ENCODE results near the gene JARID2. TPM values are rescaled to one million over a fixed set of nuclear protein-coding genes. Genes with fewer than 3 reads are reported as not detected.

JARID2 gene
- polyA plus RNA-seq, 1 of the 3 experiments (the other 2 are of a cell fraction): 3.4 TPM

DNA sequence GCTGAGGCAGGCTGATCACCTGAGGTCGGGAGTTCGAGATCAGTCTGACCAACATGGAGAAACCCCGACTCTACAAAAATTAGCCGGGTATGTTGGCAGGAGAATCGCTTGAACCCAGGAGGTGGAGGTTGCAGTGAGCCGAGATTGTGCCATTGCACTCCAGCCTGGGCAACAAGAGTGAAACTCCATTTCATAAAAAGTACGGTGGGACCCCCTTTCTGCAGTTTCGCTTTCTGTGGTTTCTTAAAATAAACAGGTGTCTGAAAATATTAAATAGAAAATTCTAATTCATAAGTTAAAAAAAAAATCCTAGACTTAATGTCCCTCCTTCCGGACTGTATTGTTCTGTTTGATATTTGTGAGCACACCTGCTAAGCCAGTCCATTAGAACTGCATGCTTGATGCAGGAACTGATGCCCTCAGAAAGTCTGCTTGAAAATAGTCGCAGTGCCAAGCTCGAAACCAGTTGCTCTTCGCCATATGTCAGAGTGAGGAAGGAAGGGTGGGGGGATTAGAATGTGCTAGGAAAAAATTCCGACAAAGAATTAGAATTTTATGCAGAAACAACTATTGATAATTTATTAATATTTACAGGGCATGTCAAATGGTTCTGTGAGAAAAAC lies 85.9 kb downstream of the JARID2 start:
- no peak for DNase-seq
- Histone ChIP-seq H3K79me2 (ENCODE audit: insufficient read depth) (peaks cover 48% of the 10 kb centered on the region), H3K4me2 (0 out of 2 replicates have a peak overlapping the region, but pooled peaks have one; percentile 53), H3K27ac (ENCODE audit: low read depth in 2 of 2, low read length in 1 of 2) (no peak overlapping the region), H4K20me1 (ENCODE audit: insufficient read depth) (0 out of 2 replicates have a peak, but pooled peaks cover 10% of the 10 kb centered on the region), H3K9ac (no peak overlapping the region), H3K9me2 (no peaks in the 10 kb centered on the region), H3K4me3 (ENCODE audit: low read depth in 2 of 2, low read length in 1 of 2) (no peak overlapping the region), H3K36me3 (replicated peaks in 1 of 2; ENCODE audit: control insufficient read depth in 1 of 2, insufficient read depth in 2 of 2, low read length in 1 of 2) (no peaks in the 10 kb centered on the region), H3K27me3 (ENCODE audit: insufficient read depth) (no peaks in the 10 kb centered on the region), H2AFZ (ENCODE audit: low read depth) (no peak overlapping the region), H3K4me1 (ENCODE audit: control insufficient read depth in 1 of 2, insufficient read depth in 2 of 2, low read depth in 1 of 2, low read length in 1 of 2) (peaks cover 13 to 27% of the 10 kb centered on the region in 2 experiments), H3K9me3 (no peaks in the 10 kb centered on the region), H3F3A (replicated peaks; ENCODE audit: insufficient read depth) (peaks cover 10% of the 10 kb centered on the region)
- CTCF ChIA-PET: interaction anchor here (1.0 to 1.8 kb wide), 2 partner anchors 17 to 64 kb away, joined by 3 to 4 read pairs; no protein-coding TSS in a partner anchor
- WGBS (ENCODE audit: low lambda C conversion rate): 96% methylated on average over 13 of the region's 13 CpGs
- POLR2A ChIA-PET: no interaction called here
- TF ChIP-seq, protein P1, sequence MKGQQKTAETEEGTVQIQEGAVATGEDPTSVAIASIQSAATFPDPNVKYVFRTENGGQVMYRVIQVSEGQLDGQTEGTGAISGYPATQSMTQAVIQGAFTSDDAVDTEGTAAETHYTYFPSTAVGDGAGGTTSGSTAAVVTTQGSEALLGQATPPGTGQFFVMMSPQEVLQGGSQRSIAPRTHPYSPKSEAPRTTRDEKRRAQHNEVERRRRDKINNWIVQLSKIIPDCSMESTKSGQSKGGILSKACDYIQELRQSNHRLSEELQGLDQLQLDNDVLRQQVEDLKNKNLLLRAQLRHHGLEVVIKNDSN (IDR thresholded peaks at IDR 0.05; ENCODE audit: borderline replicate concordance, low read depth): no peak
- TF ChIP-seq ZBTB33 (IDR thresholded peaks at IDR 0.05; ENCODE audit: borderline replicate concordance, low read depth): no peak
- TF ChIP-seq MEF2A (IDR thresholded peaks at IDR 0.05; ENCODE audit: borderline replicate concordance, low read depth): no peak

- CTCF ChIA-PET: interaction anchor here (1.0 to 1.8 kb wide), 2 partner anchors 16 to 64 kb away, joined by 3 to 4 read pairs; no protein-coding TSS in a partner anchor
- WGBS (ENCODE audit: low lambda C conversion rate): 99% methylated on average over 2 of the region's 2 CpGs
- TF ChIP-seq FOXM1 (IDR thresholded peaks at IDR 0.05; ENCODE audit: low read depth) (no peak), NFIC (IDR thresholded peaks at IDR 0.05; ENCODE audit: borderline replicate concordance) (no peak), TCF12 (IDR thresholded peaks at IDR 0.05) (no peak), JUND (IDR thresholded peaks at IDR 0.05) (no peak), RFX5 (IDR thresholded peaks at IDR 0.05; ENCODE audit: low read length) (no peak), NRF1 (IDR thresholded peaks at IDR 0.05; ENCODE audit: low read depth, low read length) (no peak), RAD21 (IDR thresholded peaks at IDR 0.05; ENCODE audit: low read length) (no peak), MXI1 (IDR thresholded peaks at IDR 0.05; ENCODE audit: low read depth, low read length) (no peak), FOSL2 (IDR thresholded peaks at IDR 0.05; ENCODE audit: borderline replicate concordance, low read depth) (no peak), MEF2A (IDR thresholded peaks at IDR 0.05; ENCODE audit: borderline replicate concordance, low read depth) (no peak), SIN3A (IDR thresholded peaks at IDR 0.05; ENCODE audit: borderline replicate concordance, low read depth, low read length) (no peak)
- TF ChIP-seq, protein P2, sequence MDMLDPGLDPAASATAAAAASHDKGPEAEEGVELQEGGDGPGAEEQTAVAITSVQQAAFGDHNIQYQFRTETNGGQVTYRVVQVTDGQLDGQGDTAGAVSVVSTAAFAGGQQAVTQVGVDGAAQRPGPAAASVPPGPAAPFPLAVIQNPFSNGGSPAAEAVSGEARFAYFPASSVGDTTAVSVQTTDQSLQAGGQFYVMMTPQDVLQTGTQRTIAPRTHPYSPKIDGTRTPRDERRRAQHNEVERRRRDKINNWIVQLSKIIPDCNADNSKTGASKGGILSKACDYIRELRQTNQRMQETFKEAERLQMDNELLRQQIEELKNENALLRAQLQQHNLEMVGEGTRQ (IDR thresholded peaks at IDR 0.05; ENCODE audit: borderline replicate concordance, low read depth, low read length): no peak
- TF ChIP-seq, protein P3, sequence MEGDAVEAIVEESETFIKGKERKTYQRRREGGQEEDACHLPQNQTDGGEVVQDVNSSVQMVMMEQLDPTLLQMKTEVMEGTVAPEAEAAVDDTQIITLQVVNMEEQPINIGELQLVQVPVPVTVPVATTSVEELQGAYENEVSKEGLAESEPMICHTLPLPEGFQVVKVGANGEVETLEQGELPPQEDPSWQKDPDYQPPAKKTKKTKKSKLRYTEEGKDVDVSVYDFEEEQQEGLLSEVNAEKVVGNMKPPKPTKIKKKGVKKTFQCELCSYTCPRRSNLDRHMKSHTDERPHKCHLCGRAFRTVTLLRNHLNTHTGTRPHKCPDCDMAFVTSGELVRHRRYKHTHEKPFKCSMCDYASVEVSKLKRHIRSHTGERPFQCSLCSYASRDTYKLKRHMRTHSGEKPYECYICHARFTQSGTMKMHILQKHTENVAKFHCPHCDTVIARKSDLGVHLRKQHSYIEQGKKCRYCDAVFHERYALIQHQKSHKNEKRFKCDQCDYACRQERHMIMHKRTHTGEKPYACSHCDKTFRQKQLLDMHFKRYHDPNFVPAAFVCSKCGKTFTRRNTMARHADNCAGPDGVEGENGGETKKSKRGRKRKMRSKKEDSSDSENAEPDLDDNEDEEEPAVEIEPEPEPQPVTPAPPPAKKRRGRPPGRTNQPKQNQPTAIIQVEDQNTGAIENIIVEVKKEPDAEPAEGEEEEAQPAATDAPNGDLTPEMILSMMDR (IDR thresholded peaks at IDR 0.05): no peak
- TF ChIP-seq, protein P4, sequence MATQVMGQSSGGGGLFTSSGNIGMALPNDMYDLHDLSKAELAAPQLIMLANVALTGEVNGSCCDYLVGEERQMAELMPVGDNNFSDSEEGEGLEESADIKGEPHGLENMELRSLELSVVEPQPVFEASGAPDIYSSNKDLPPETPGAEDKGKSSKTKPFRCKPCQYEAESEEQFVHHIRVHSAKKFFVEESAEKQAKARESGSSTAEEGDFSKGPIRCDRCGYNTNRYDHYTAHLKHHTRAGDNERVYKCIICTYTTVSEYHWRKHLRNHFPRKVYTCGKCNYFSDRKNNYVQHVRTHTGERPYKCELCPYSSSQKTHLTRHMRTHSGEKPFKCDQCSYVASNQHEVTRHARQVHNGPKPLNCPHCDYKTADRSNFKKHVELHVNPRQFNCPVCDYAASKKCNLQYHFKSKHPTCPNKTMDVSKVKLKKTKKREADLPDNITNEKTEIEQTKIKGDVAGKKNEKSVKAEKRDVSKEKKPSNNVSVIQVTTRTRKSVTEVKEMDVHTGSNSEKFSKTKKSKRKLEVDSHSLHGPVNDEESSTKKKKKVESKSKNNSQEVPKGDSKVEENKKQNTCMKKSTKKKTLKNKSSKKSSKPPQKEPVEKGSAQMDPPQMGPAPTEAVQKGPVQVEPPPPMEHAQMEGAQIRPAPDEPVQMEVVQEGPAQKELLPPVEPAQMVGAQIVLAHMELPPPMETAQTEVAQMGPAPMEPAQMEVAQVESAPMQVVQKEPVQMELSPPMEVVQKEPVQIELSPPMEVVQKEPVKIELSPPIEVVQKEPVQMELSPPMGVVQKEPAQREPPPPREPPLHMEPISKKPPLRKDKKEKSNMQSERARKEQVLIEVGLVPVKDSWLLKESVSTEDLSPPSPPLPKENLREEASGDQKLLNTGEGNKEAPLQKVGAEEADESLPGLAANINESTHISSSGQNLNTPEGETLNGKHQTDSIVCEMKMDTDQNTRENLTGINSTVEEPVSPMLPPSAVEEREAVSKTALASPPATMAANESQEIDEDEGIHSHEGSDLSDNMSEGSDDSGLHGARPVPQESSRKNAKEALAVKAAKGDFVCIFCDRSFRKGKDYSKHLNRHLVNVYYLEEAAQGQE (IDR thresholded peaks at IDR 0.05; ENCODE audit: low read depth, low read length): no peak
- TF ChIP-seq, protein P1 (IDR thresholded peaks at IDR 0.05; ENCODE audit: borderline replicate concordance, low read depth): no peak
These were observed 86.6 kb downstream of the JARID2 start for GRCh38 chr6:15332446-15332845.

More at GRCh38 chr6:15332446-15332845, 86.6 kb downstream of the JARID2 start:
- Histone ChIP-seq H3K9me3 (no peaks in the 10 kb centered on the region), H3K27ac (ENCODE audit: low read depth in 2 of 2, low read length in 1 of 2) (no peak overlapping the region), H3K4me3 (ENCODE audit: low read depth in 2 of 2, low read length in 1 of 2) (no peak overlapping the region), H3K36me3 (replicated peaks in 1 of 2; ENCODE audit: control insufficient read depth in 1 of 2, insufficient read depth in 2 of 2, low read length in 1 of 2) (no peaks in the 10 kb centered on the region), H2AFZ (ENCODE audit: low read depth) (no peak overlapping the region), H3K9me2 (no peaks in the 10 kb centered on the region), H3K79me2 (ENCODE audit: insufficient read depth) (peaks cover 42% of the 10 kb centered on the region), H3F3A (replicated peaks; ENCODE audit: insufficient read depth) (peaks cover 10% of the 10 kb centered on the region), H3K9ac (no peak overlapping the region), H3K4me1 (ENCODE audit: control insufficient read depth in 1 of 2, insufficient read depth in 2 of 2, low read depth in 1 of 2, low read length in 1 of 2) (peaks cover 20 to 27% of the 10 kb centered on the region in 2 experiments), H4K20me1 (ENCODE audit: insufficient read depth) (0 out of 2 replicates have a peak, but pooled peaks cover 10% of the 10 kb centered on the region), H3K27me3 (ENCODE audit: insufficient read depth) (no peaks in the 10 kb centered on the region), H3K4me2 (no peak overlapping the region)
- no peak for DNase-seq
- POLR2A ChIA-PET: no interaction called here

Data from SK-N-SH (cell line).